ENCODE results near the gene CYP2U1.

DNA sequence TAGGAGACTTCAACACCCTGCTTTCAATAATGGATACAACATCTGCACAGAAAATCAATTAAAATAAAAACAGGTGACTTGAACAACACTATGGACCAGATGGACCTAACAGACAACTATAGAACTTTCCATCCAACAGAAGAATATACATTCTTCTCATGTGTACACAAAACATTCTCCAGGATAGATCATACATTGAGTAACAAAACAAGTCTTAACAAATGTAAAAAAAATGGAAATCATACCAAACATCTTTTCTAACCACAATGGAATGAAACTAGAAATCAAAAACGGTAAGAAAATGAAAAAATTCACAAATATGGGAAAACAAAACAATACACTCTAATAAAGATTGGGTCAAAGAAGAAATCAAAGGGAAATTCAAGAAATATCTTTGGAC lies 24.7 kb downstream of the CYP2U1 start:
- TF ChIP-seq POLR2AphosphoS5 (IDR thresholded peaks at IDR 0.05; ENCODE audit: low read depth, low read length) = no peak
- TF ChIP-seq, protein P1, sequence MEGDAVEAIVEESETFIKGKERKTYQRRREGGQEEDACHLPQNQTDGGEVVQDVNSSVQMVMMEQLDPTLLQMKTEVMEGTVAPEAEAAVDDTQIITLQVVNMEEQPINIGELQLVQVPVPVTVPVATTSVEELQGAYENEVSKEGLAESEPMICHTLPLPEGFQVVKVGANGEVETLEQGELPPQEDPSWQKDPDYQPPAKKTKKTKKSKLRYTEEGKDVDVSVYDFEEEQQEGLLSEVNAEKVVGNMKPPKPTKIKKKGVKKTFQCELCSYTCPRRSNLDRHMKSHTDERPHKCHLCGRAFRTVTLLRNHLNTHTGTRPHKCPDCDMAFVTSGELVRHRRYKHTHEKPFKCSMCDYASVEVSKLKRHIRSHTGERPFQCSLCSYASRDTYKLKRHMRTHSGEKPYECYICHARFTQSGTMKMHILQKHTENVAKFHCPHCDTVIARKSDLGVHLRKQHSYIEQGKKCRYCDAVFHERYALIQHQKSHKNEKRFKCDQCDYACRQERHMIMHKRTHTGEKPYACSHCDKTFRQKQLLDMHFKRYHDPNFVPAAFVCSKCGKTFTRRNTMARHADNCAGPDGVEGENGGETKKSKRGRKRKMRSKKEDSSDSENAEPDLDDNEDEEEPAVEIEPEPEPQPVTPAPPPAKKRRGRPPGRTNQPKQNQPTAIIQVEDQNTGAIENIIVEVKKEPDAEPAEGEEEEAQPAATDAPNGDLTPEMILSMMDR (IDR thresholded peaks at IDR 0.05) = no peak
- TF ChIP-seq, protein P2, sequence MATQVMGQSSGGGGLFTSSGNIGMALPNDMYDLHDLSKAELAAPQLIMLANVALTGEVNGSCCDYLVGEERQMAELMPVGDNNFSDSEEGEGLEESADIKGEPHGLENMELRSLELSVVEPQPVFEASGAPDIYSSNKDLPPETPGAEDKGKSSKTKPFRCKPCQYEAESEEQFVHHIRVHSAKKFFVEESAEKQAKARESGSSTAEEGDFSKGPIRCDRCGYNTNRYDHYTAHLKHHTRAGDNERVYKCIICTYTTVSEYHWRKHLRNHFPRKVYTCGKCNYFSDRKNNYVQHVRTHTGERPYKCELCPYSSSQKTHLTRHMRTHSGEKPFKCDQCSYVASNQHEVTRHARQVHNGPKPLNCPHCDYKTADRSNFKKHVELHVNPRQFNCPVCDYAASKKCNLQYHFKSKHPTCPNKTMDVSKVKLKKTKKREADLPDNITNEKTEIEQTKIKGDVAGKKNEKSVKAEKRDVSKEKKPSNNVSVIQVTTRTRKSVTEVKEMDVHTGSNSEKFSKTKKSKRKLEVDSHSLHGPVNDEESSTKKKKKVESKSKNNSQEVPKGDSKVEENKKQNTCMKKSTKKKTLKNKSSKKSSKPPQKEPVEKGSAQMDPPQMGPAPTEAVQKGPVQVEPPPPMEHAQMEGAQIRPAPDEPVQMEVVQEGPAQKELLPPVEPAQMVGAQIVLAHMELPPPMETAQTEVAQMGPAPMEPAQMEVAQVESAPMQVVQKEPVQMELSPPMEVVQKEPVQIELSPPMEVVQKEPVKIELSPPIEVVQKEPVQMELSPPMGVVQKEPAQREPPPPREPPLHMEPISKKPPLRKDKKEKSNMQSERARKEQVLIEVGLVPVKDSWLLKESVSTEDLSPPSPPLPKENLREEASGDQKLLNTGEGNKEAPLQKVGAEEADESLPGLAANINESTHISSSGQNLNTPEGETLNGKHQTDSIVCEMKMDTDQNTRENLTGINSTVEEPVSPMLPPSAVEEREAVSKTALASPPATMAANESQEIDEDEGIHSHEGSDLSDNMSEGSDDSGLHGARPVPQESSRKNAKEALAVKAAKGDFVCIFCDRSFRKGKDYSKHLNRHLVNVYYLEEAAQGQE (IDR thresholded peaks at IDR 0.05; ENCODE audit: insufficient read depth in 1 of 2, low read depth in 2 of 2, low read length in 1 of 2) = no peak
- no peak for TF ChIP-seq TCF7L2 (IDR thresholded peaks at IDR 0.05; ENCODE audit: low read depth, low read length)

All from Panc1 (cell line).